GM04504 (cell line): ENCODE data around the gene LECT2.

Experiments used
- DNase-seq: peaks from one replicate; pipeline ENCODE4 v3.0.0-alpha.2; 2012; ENCODE audit warnings: low read depth

LECT2 gene

GRCh38 chr5:135934939-135935338, 19.8 kb downstream of the LECT2 start:
- no peak for DNase-seq

GRCh38 chr5:135930949-135931295, 23.9 kb downstream of the LECT2 start:
- no peak for DNase-seq

GRCh38 chr5:135930029-135930948, 24.5 kb downstream of the LECT2 start:
- no peak for DNase-seq

- peak; percentile 30 for DNase-seq
Measured at GRCh38 chr5:135921388-135921787, 33.4 kb downstream of the LECT2 start.

- DNase-seq = no peak
Measured at GRCh38 chr5:135920199-135920598, 34.6 kb downstream of the LECT2 start.

- no peak for DNase-seq
Measured at GRCh38 chr5:135916638-135917263, 38.0 kb downstream of the LECT2 start.

GRCh38 chr5:135915466-135916001, 39.2 kb downstream of the LECT2 start:
- DNase-seq = no peak

- no peak for DNase-seq
Measured at GRCh38 chr5:135913713-135914626, 40.8 kb downstream of the LECT2 start.

GRCh38 chr5:135905144-135905543, 49.6 kb downstream of the LECT2 start:
- DNase-seq = no peak

- no peak for DNase-seq
Measured at GRCh38 chr5:135901633-135902032, 53.1 kb downstream of the LECT2 start.

- DNase-seq = no peak
Measured at GRCh38 chr5:135900276-135900675, 54.5 kb downstream of the LECT2 start.

GRCh38 chr5:135898651-135899050, 56.1 kb downstream of the LECT2 start:
- DNase-seq = no peak
